ENCODE data around the gene SGCD. TPM values are rescaled to one million over a fixed set of nuclear protein-coding genes. Genes with fewer than 3 reads are reported as not detected.

The SGCD gene
- total RNA-seq, 6 experiments from 2014 or later = 5.2 to 6.7 (median 6.4) TPM

- no peak overlapping the region for H3K27ac Mint-ChIP-seq
- H3K4me1 Mint-ChIP-seq (ENCODE audit: low read depth) = no peaks in the 10 kb centered on the region
- no peaks in the 10 kb centered on the region for H3K9me3 Mint-ChIP-seq
- no peak for DNase-seq
- no peak for TF ChIP-seq CTCF (IDR thresholded peaks at IDR 0.05)
- H3K36me3 Mint-ChIP-seq (ENCODE audit: low read depth) = no peaks in the 10 kb centered on the region
- no peak overlapping the region for H3K4me3 Mint-ChIP-seq
- H3K27me3 Mint-ChIP-seq (ENCODE audit: insufficient read depth) = no peaks in the 10 kb centered on the region
Measured at GRCh38 chr5:156438076-156438475, 111.1 kb downstream of the SGCD start.

GRCh38 chr5:156444753-156445291 lies 117.9 kb downstream of the SGCD start:
- Mint-ChIP-seq H3K36me3 (ENCODE audit: low read depth) (no peaks in the 10 kb centered on the region), H3K4me3 (no peak overlapping the region), H3K27ac (no peak overlapping the region), H3K4me1 (ENCODE audit: low read depth) (no peaks in the 10 kb centered on the region), H3K27me3 (ENCODE audit: insufficient read depth) (no peaks in the 10 kb centered on the region; the same call in 1 of the 2 replicates), H3K9me3 (peaks cover 4% of the 10 kb centered on the region; the same call in 1 of the 2 replicates)
- TF ChIP-seq CTCF (IDR thresholded peaks at IDR 0.05) = no peak
- no peak for DNase-seq

GRCh38 chr5:156446526-156446925 lies 119.6 kb downstream of the SGCD start:
- Mint-ChIP-seq H3K9me3 (peaks cover 4% of the 10 kb centered on the region; the same call in 1 of the 2 replicates), H3K36me3 (ENCODE audit: low read depth) (no peaks in the 10 kb centered on the region), H3K4me1 (ENCODE audit: low read depth) (no peaks in the 10 kb centered on the region), H3K27me3 (ENCODE audit: insufficient read depth) (no peaks in the 10 kb centered on the region; the same call in 1 of the 2 replicates), H3K27ac (no peak overlapping the region), H3K4me3 (no peak overlapping the region)
- TF ChIP-seq CTCF (IDR thresholded peaks at IDR 0.05) = no peak
- no peak for DNase-seq

GRCh38 chr5:156450778-156451177 lies 123.8 kb downstream of the SGCD start:
- no peak for TF ChIP-seq CTCF (IDR thresholded peaks at IDR 0.05)
- Mint-ChIP-seq H3K4me1 (ENCODE audit: low read depth) (no peaks in the 10 kb centered on the region), H3K27me3 (ENCODE audit: insufficient read depth) (no peaks in the 10 kb centered on the region), H3K36me3 (ENCODE audit: low read depth) (no peaks in the 10 kb centered on the region), H3K9me3 (peaks cover 4% of the 10 kb centered on the region; the same call in 1 of the 2 replicates), H3K27ac (no peak overlapping the region), H3K4me3 (no peak overlapping the region)
- DNase-seq = no peak

- Mint-ChIP-seq H3K27ac (no peak overlapping the region), H3K27me3 (ENCODE audit: insufficient read depth) (no peaks in the 10 kb centered on the region), H3K4me1 (ENCODE audit: low read depth) (no peaks in the 10 kb centered on the region), H3K36me3 (ENCODE audit: low read depth) (no peaks in the 10 kb centered on the region), H3K9me3 (peaks cover 4% of the 10 kb centered on the region; the same call in 1 of the 2 replicates), H3K4me3 (no peak overlapping the region)
- DNase-seq = no peak
- TF ChIP-seq CTCF (IDR thresholded peaks at IDR 0.05) = no peak
Measured at GRCh38 chr5:156451505-156451904, 124.5 kb downstream of the SGCD start.
